NCI-H2029 (cell line): ENCODE measurements around the gene FXR2.

Experiments
- DNase-seq: peaks from one replicate; lab custom pipeline; 2025; lab: John Stamatoyannopoulos, UW

Gene FXR2

DNA sequence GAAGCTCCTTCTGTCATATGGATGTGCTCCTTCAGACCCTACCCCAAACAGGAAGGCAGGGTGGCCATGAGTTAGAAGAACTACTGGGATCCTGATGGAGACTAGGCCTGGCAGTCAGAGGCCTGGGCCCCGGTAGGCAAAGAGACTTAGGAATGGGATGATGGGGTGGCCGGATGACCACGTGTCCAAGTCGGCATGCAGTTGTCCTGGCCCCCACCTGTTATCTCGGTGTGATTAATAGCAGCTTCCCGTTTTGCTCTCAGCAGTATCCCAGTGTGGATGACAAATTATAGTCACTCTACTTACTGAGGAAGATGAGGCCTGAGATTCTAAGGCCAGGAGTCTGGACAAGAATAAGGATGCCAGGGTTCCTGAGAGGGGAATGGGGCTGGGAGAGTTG lies 64.4 kb downstream of the FXR2 start:
- no peak for DNase-seq

DNA sequence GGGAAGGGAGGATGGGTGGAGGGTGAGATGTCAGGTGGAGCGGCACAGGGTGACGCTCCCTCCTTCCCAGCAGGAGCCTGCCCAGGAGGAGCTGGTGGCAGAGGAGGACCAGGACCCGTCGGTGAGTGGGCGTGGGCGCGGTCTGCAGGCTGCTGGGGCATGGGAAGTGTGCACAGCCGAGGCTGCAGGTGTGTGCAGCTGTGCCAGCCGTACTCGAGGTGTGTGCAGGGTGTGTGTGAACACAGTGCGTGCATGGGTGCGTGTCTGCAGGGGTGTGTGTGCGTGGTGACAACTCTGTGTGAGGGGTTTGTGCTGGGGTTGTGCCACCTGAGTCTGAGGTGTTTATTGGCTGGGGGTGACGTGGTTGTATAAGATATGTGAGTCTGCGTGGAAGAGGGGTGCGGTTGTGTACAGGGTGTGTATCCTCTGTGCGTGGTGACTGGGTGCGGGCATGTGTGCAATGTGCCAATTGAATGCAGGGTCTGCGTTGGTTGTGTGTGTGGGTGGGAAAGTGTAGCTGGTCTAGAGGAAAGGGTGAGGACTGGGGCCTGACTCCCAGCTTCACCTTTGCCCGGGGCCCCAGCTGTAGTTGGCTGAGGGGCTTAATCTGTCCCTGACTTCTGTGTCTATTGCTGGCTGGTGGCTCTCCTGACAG lies 65.2 kb downstream of the FXR2 start:
- DNase-seq: no peak

DNA sequence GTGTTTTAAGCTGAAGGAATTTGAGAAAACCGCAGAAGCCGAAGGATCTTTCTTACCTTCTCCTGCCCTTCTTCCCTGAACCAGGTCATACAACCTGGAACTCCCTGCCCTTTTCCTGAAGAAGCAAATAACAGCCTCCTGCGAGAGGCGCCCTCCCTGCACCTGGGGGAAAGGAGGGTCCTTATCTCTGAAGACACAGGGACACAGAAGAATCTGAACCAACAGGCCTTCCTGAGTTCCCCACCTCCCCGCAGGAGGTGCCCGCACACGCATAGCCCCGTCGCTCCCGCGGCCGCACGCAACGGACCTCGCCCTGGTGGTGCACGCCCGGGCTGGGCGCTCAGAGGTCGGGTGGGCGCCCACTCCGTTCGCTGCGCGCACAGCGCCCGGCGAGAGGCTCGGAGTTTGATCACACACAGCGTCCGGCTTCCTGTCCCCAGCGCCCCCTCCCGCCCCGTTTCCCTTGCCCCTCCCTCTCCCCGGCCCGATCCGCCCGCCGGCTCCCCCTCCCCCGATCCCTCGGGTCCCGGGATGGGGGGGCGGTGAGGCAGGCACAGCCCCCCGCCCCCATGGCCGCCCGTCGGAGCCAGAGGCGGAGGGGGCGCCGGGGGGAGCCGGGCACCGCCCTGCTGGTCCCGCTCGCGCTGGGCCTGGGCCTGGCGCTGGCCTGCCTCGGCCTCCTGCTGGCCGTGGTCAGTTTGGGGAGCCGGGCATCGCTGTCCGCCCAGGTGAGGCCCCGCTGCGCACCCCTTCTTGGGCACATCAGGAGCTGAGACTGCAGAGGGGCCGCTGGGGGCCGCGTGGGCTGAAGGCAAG lies 65.9 kb downstream of the FXR2 start, which contains the start of gene TNFSF12:
Gene TNFSF12 (plus strand): TSS at position 474 of the 816 bp plus-strand sequence. CDS start 96 bp downstream, at position 570.
- DNase-seq: no peak

DNA sequence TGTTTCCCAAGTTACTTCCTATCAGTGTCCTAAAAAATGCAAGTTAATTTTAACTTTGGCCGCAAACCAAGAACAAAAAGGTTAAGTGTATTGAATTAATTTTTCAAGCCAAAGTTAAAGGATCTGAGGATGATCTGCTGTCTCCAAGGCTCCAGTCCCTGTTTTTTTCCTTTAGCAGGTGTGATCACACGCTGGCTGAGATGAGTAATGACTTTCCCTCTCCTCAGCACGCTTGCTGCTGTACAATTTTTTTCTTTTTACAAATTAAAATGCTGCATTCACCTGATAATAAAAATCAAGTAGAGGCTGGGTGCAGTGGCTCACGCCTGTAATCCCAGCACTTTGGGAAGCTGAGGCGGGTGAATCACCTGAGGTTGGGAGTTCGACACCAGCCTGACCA lies 69.8 kb downstream of the FXR2 start:
- DNase-seq: no peak
